Gastrocnemius medialis (tissue), 4 donors: Measurements from ENCODE around the gene USP27X. TPM values are rescaled to one million over a fixed set of nuclear protein-coding genes. Genes with fewer than 3 reads are reported as not detected.

Experiments
- ATAC-seq, 2 donors: fragments of 150-250 bp; one replicate each; pipeline ENCODE4 v1.9.1; 2016
- DNase-seq, 2 donors: peaks; one replicate each; pipeline ENCODE4 v3.0.0-alpha.2; 2019
- H3K27ac ChIP-seq, 4 donors: fragments of 200-600 bp; sonication (generic); 1 replicate in 1 of 4; 2 replicates in 3 of 4; pipeline ENCODE4 v1.5.1; 2016 to 2018; ENCODE audit warnings: mild to moderate bottlenecking in 2 of 4, moderate library complexity in 1 of 4
- H3K27me3 ChIP-seq, 3 donors: fragments of 200-600 bp; sonication (generic) in 2 of 3; 1 replicate in 1 of 3; 2 replicates in 2 of 3; pipeline versions ENCODE4 v1.5.1 to v1.6.0; 2016 to 2019; ENCODE audit warnings: mild to moderate bottlenecking in 1 of 3, moderate library complexity in 1 of 3
- H3K36me3 ChIP-seq, 2 donors: fragments of 200-600 bp; sonication (generic) in 1 of 2; one replicate each; pipeline ENCODE4 v1.5.1; 2017 to 2018
- H3K4me1 ChIP-seq, 2 donors: fragments of 200-600 bp; sonication (generic) in 1 of 2; one replicate each; pipeline ENCODE4 v1.5.1; 2016 to 2017; ENCODE audit warnings: mild to moderate bottlenecking in 2 of 2
- H3K4me3 ChIP-seq, 4 donors: fragments of 200-600 bp; sonication (generic) in 3 of 4; 1 replicate in 1 of 4; 2 replicates in 3 of 4; pipeline ENCODE4 v1.5.1; 2016 to 2019; ENCODE audit warnings: mild to moderate bottlenecking in 2 of 4
- H3K9me3 ChIP-seq, 3 donors: fragments of 200-600 bp; sonication (generic) in 2 of 3; 1 replicate in 1 of 3; 2 replicates in 2 of 3; pipeline ENCODE4 v1.5.1; 2016 to 2019
- CTCF ChIP-seq, 5 experiments: fragments of 450-650 bp in 3 of 5; fragments of 200-600 bp in 2 of 5; sonication (generic) in 2 of 5; IDR thresholded peaks in 4 of 5; conservative IDR thresholded peaks in 1 of 5; 1 replicate in 4 of 5; 2 replicates in 1 of 5; pipeline ENCODE4 v1.5.1; 2016 to 2019; ENCODE audit warnings: antibody characterized with exemption in 5 of 5, mild to moderate bottlenecking in 3 of 5, moderate library complexity in 3 of 5
- POLR2A ChIP-seq, 2 donors: fragments of 450-650 bp; IDR thresholded peaks; one replicate each; pipeline ENCODE4 v1.6.1; 2017; ENCODE audit warnings: antibody characterized with exemption in 2 of 2, mild to moderate bottlenecking in 2 of 2, moderate library complexity in 2 of 2
- in situ Hi-C, 4 donors: fragments of 200-750 bp; cut with MboI; loops; one replicate each; pipeline versions ENCODE4 v1.15.0 to v1.8.0; 2017; ENCODE audit warnings: low sequenced_read_pairs in 4 of 4
- intact Hi-C: fragments of 100-400 bp; cut with DNase I; formaldehyde crosslinking; loops from one replicate; pipeline ENCODE4 v1.15.1; 2023; ENCODE audit warnings: low total_unique reads
- total RNA-seq, 4 donors: library from RNA; depleted of rRNA; stranded (reverse); fragments of >200 nt; gene quantifications; one replicate each; pipeline versions ENCODE4 v1.1.0 to v1.2.3, GENCODE V29; 2016

The USP27X gene
- total RNA-seq, 4 donors from 2014 or later, result 1.0 to 2.0 (median 1.7) TPM

- no peak for ATAC-seq
- in situ Hi-C loops, result no loop called here
These were observed 17.2 kb upstream of the USP27X start for GRCh38 chrX:49862093-49862492.

GRCh38 chrX:49868739-49869138 lies 10.5 kb upstream of the USP27X start:
- H3K36me3 ChIP-seq, result no peaks in the 10 kb centered on the region
- in situ Hi-C loops (no loop called here), intact Hi-C loops (no loop called here)
- no peak overlapping the region for H3K4me3 ChIP-seq
- ATAC-seq (no peak), DNase-seq (no peak)
- peaks cover 0 to 4% (median 0%) of the 10 kb centered on the region in 3 donors for H3K27me3 ChIP-seq
- no peaks in the 10 kb centered on the region for H3K9me3 ChIP-seq
- H3K4me1 ChIP-seq, result no peaks in the 10 kb centered on the region
- H3K27ac ChIP-seq, result no peak overlapping the region
- no peak for TF ChIP-seq CTCF (IDR thresholded peaks at IDR 0.05 in 4 of 5, conservative IDR thresholded peaks at IDR 0.05 in 1 of 5)
- no peak for TF ChIP-seq POLR2A (IDR thresholded peaks at IDR 0.05)

More at GRCh38 chrX:49862093-49862492, 17.2 kb upstream of the USP27X start:
- no peaks in the 10 kb centered on the region for H3K4me1 ChIP-seq
- H3K9me3 ChIP-seq, result no peaks in the 10 kb centered on the region
- no peak overlapping the region for H3K27ac ChIP-seq
- no peak for DNase-seq
- peaks cover 0 to under 1% (median 0%) of the 10 kb centered on the region in 3 donors for H3K27me3 ChIP-seq
- no peak overlapping the region for H3K4me3 ChIP-seq
- intact Hi-C loops, result no loop called here
- no peaks in the 10 kb centered on the region for H3K36me3 ChIP-seq
- TF ChIP-seq POLR2A (IDR thresholded peaks at IDR 0.05) (no peak), CTCF (IDR thresholded peaks at IDR 0.05 in 4 of 5, conservative IDR thresholded peaks at IDR 0.05 in 1 of 5) (no peak)

- H3K9me3 ChIP-seq, result no peaks in the 10 kb centered on the region
- H3K27me3 ChIP-seq, result no peaks in the 10 kb centered on the region
- in situ Hi-C loops (no loop called here), intact Hi-C loops (loop anchor here (5.0 to 10.0 kb wide), 2 partner anchors 584 to 612 kb away; partner anchors contain the start of genes FOXP3 and PPP1R3F)
- no peak overlapping the region for H3K4me3 ChIP-seq
- no peak for ATAC-seq
- no peak overlapping the region for H3K27ac ChIP-seq
- DNase-seq, result no peak
- no peaks in the 10 kb centered on the region for H3K36me3 ChIP-seq
- TF ChIP-seq CTCF (IDR thresholded peaks at IDR 0.05 in 4 of 5, conservative IDR thresholded peaks at IDR 0.05 in 1 of 5), result peak in 2 of 5 experiments; percentile 8 to 46
- TF ChIP-seq POLR2A (IDR thresholded peaks at IDR 0.05), result no peak
- peaks cover 0 to 8% of the 10 kb centered on the region in 2 donors for H3K4me1 ChIP-seq
These were observed 2.5 kb upstream of the USP27X start for GRCh38 chrX:49876750-49877149.

- in situ Hi-C loops, result no loop called here
- TF ChIP-seq POLR2A (IDR thresholded peaks at IDR 0.05) (no peak), CTCF (IDR thresholded peaks at IDR 0.05 in 4 of 5, conservative IDR thresholded peaks at IDR 0.05 in 1 of 5) (no peak)
- ATAC-seq, result no peak
- no peak for DNase-seq
- Histone ChIP-seq H3K27ac (peak overlapping the region in 2 of 4 donors; percentile 75 to 80), H3K36me3 (no peaks in the 10 kb centered on the region), H3K9me3 (no peaks in the 10 kb centered on the region), H3K4me3 (no peak overlapping the region), H3K27me3 (no peaks in the 10 kb centered on the region), H3K4me1 (peaks cover 0 to 8% of the 10 kb centered on the region in 2 donors)
- intact Hi-C loops, result loop anchor here (5.0 to 10.0 kb wide), 2 partner anchors 585 to 613 kb away; partner anchors contain the start of genes FOXP3 and PPP1R3F
These were observed 1.7 kb upstream of the USP27X start for GRCh38 chrX:49877397-49878101.
